Measurements from ENCODE around the gene IQCC.

- TF ChIP-seq CEBPB (IDR thresholded peaks at IDR 0.05) (no peak), RAD21 (IDR thresholded peaks at IDR 0.05; ENCODE audit: low read depth) (no peak), USF1 (IDR thresholded peaks at IDR 0.05) (no peak), EP300 (IDR thresholded peaks at IDR 0.05; ENCODE audit: borderline replicate concordance) (no peak), ZBTB7A (IDR thresholded peaks at IDR 0.05; ENCODE audit: low read depth) (no peak), YY1 (IDR thresholded peaks at IDR 0.05; ENCODE audit: low read depth) (no peak), NFIC (IDR thresholded peaks at IDR 0.05) (no peak), TEAD4 (IDR thresholded peaks at IDR 0.05) (no peak)
Observed at GRCh38 chr1:32182060-32182459, 23.4 kb upstream of the IQCC start.

Measured in Ishikawa (cell line).